DND-41 (cell line): ENCODE measurements around the gene PPIF.

Experiments
- ATAC-seq: fragments of 200-7000 bp; cut with Tn5 transposase; 3 replicates; pipeline ENCODE4 v1.9.1; 2021; ENCODE audit warnings: low read depth; ENCODE audit not compliant: insufficient read depth
- DNase-seq: peaks from one replicate; pipeline ENCODE4 v3.0.0-alpha.2; 2020
- H2AFZ ChIP-seq: 2 replicates; pipeline ENCODE4 v1.6.0; 2012; ENCODE audit warnings: low read depth, low read length
- H3K27ac ChIP-seq: 2 replicates; pipeline ENCODE4 v1.5.1; 2012; ENCODE audit warnings: low read length, inconsistent platforms
- H3K27me3 ChIP-seq: fragments of 200-600 bp; sonication (generic); 2 replicates; pipeline ENCODE4 v1.6.0; 2012; ENCODE audit warnings: low read length, mild to moderate bottlenecking, inconsistent platforms; ENCODE audit not compliant: insufficient read depth, poor library complexity
- H3K36me3 ChIP-seq: 2 replicates; pipeline ENCODE4 v1.5.1; 2012; ENCODE audit warnings: low read length, inconsistent platforms; ENCODE audit not compliant: insufficient read depth
- H3K4me1 ChIP-seq: 2 replicates; pipeline ENCODE4 v1.5.1; 2012; ENCODE audit warnings: mild to moderate bottlenecking, low read length; ENCODE audit not compliant: insufficient read depth
- H3K4me2 ChIP-seq: 2 replicates; pipeline ENCODE4 v1.6.0; 2012; ENCODE audit warnings: mild to moderate bottlenecking, moderate library complexity, low read length, inconsistent platforms; ENCODE audit not compliant: insufficient read depth
- H3K4me3 ChIP-seq, 2 experiments: fragments of 200-600 bp in 1 of 2; shearing (Covaris generic) in 1 of 2; 2 replicates each; pipeline ENCODE4 v1.5.1; 2012 to 2016; ENCODE audit warnings: inconsistent platforms in 2 of 2, low read length in 2 of 2, mild to moderate bottlenecking in 2 of 2, low read depth in 1 of 2, moderate library complexity in 1 of 2
- H3K79me2 ChIP-seq: 2 replicates; pipeline ENCODE4 v1.6.0; 2012; ENCODE audit warnings: low read length, inconsistent platforms; ENCODE audit not compliant: insufficient read depth
- H3K9ac ChIP-seq: 2 replicates; pipeline ENCODE4 v1.6.0; 2012; ENCODE audit warnings: low read depth, mild to moderate bottlenecking, inconsistent platforms, low read length, moderate library complexity
- H3K9me3 ChIP-seq: 2 replicates; pipeline ENCODE4 v1.5.1; 2012; ENCODE audit warnings: low read length, moderate library complexity, mild to moderate bottlenecking, inconsistent platforms; ENCODE audit not compliant: insufficient read depth, severe bottlenecking
- H4K20me1 ChIP-seq: 2 replicates; pipeline ENCODE4 v1.6.0; 2012; ENCODE audit warnings: low read length; ENCODE audit not compliant: insufficient read depth
- CTCF ChIP-seq: IDR thresholded peaks from 2 replicates; pipeline ENCODE4 v1.5.1; 2012; ENCODE audit warnings: borderline replicate concordance, low read length, moderate library complexity, mild to moderate bottlenecking; ENCODE audit not compliant: poor library complexity, severe bottlenecking; ENCODE audit errors: extremely low read depth
- EZH2 ChIP-seq: IDR thresholded peaks from 3 replicates; pipeline ENCODE4 v1.6.1; 2012; ENCODE audit warnings: borderline replicate concordance, low read depth, mild to moderate bottlenecking, moderate library complexity, low read length, inconsistent platforms; ENCODE audit not compliant: severe bottlenecking

PPIF gene

GRCh38 chr10:79397051-79397450 lies 49.8 kb downstream of the PPIF start:
- no peaks in the 10 kb centered on the region for H3K36me3 ChIP-seq
- no peak overlapping the region for H3K27ac ChIP-seq
- peaks cover 5% of the 10 kb centered on the region for H4K20me1 ChIP-seq
- no peaks in the 10 kb centered on the region for H3K4me1 ChIP-seq
- no peak overlapping the region for H3K9ac ChIP-seq
- H3K27me3 ChIP-seq, result no peaks in the 10 kb centered on the region
- no peak for TF ChIP-seq EZH2
- no peak for TF ChIP-seq CTCF
- H3K4me3 ChIP-seq, result no peak overlapping the region
- H2AFZ ChIP-seq, result no peak overlapping the region
- ATAC-seq (no peak), DNase-seq (no peak)
- no peaks in the 10 kb centered on the region for H3K79me2 ChIP-seq
- H3K4me2 ChIP-seq, result no peak overlapping the region
- no peaks in the 10 kb centered on the region for H3K9me3 ChIP-seq

GRCh38 chr10:79397575-79398303 lies 50.5 kb downstream of the PPIF start:
- Histone ChIP-seq H3K27me3 (no peaks in the 10 kb centered on the region), H3K27ac (no peak overlapping the region), H3K9ac (no peak overlapping the region), H3K36me3 (no peaks in the 10 kb centered on the region), H3K79me2 (no peaks in the 10 kb centered on the region), H4K20me1 (peaks cover 5% of the 10 kb centered on the region), H2AFZ (no peak overlapping the region), H3K4me2 (no peak overlapping the region), H3K4me1 (no peaks in the 10 kb centered on the region), H3K9me3 (no peaks in the 10 kb centered on the region), H3K4me3 (no peak overlapping the region)
- ATAC-seq (no peak), DNase-seq (no peak)
- no peak for TF ChIP-seq CTCF
- no peak for TF ChIP-seq EZH2

GRCh38 chr10:79398642-79399041 lies 51.4 kb downstream of the PPIF start:
- Histone ChIP-seq H3K27ac (no peak overlapping the region), H3K79me2 (no peaks in the 10 kb centered on the region), H3K4me3 (no peak overlapping the region), H3K27me3 (no peaks in the 10 kb centered on the region), H4K20me1 (peaks cover 5% of the 10 kb centered on the region), H3K9me3 (no peaks in the 10 kb centered on the region), H3K36me3 (no peaks in the 10 kb centered on the region), H3K9ac (no peak overlapping the region), H2AFZ (no peak overlapping the region), H3K4me1 (no peaks in the 10 kb centered on the region), H3K4me2 (no peak overlapping the region)
- no peak for TF ChIP-seq EZH2
- no peak for TF ChIP-seq CTCF
- ATAC-seq, result no peak
- DNase-seq, result no peak
